ENCODE results near the gene TBX15. TPM values are rescaled to one million over a fixed set of nuclear protein-coding genes. Genes with fewer than 3 reads are reported as not detected.

The TBX15 gene
- total and polyA plus RNA-seq, 9 of the 15 experiments (the other 6 are each of a cell fraction or from before 2014, with no cell fraction given), result 0.03 to 3.4 (median 2.3) TPM

DNA sequence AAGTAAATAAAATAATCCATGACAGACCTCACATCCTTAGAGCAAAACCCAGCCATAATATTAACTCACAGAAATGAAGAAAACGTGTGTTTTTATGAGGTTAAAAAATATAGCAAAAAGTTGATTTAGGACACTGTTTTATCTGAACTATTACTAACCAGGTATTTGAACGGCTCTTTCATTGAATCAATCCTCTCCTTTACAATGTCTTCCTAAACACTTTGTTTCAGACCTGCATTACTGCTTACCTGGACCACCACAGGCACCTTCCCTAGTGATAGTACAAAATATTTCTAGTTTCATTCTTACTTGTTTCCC lies 25.0 kb downstream of the TBX15 start (continued):
- TF ChIP-seq, protein P1, sequence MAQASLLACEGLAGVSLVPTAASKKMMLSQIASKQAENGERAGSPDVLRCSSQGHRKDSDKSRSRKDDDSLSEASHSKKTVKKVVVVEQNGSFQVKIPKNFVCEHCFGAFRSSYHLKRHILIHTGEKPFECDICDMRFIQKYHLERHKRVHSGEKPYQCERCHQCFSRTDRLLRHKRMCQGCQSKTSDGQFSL (CRISPR knock-in tag; IDR thresholded peaks at IDR 0.05), result no peak
- TF ChIP-seq, protein P1 (tag; IDR thresholded peaks at IDR 0.05), result no peak
- TF ChIP-seq POLR2H (tag; IDR thresholded peaks at IDR 0.05; ENCODE audit: low read depth) (0 out of 2 replicates have a peak, but pooled peaks have one; percentile 42), GTF2E2 (tag; IDR thresholded peaks at IDR 0.05) (peak; percentile 82; the same call in 1 of the 2 replicates), ZNF668 (CRISPR knock-in tag; IDR thresholded peaks at IDR 0.05) (peak; percentile 82; the same call in 1 of the 2 replicates), ZNF311 (CRISPR knock-in tag; IDR thresholded peaks at IDR 0.05) (peak; percentile 70; the same call in 1 of the 2 replicates), MCM3 (IDR thresholded peaks at IDR 0.05) (no peak)

DNA sequence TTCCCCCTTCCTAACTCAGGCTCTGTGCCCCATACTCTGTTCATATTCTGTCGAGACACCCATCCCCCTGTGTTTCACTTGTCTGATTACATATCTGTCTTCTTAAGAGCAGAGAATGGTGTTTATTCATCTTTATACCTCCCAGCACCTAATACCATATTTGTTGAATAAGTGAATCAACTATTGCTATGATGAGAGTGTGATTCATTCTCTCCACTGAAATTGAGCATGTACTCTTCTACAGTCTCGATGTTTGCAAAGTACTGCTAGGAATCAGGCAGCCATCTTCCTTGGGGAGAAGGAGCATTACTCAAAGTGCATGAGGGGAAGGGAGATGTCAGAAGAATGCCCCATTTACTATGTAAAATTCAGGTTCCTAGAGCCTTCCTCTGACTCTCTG lies 27.0 kb downstream of the TBX15 start:
- ATAC-seq, result no peak
- Histone ChIP-seq H3K4me2 (ENCODE audit: insufficient read depth, low read length) (no peak overlapping the region; the same call in 1 of the 2 replicates), H3K36me3 (ENCODE audit: control insufficient read depth, insufficient read depth, low read length) (no peaks in the 10 kb centered on the region), H3K4me1 (replicated peaks in 1 of 2; ENCODE audit: control insufficient read depth in 2 of 2, insufficient read depth in 2 of 2, low read length in 2 of 2) (peaks cover 0 to 17% of the 10 kb centered on the region in 2 experiments; a peak in 3 of 5 replicates), H3K9me3 (replicated peaks; ENCODE audit: control insufficient read depth, insufficient read depth, low read depth, low read length) (no peaks in the 10 kb centered on the region), H3K79me2 (ENCODE audit: control insufficient read depth, insufficient read depth, low read length) (no peaks in the 10 kb centered on the region), H3K4me3 (no peak overlapping the region), H2AFZ (ENCODE audit: low read depth, low read length) (no peak overlapping the region), H3K9me1 (ENCODE audit: control insufficient read depth, insufficient read depth, low read length) (no peaks in the 10 kb centered on the region), H4K20me1 (replicated peaks; ENCODE audit: control insufficient read depth, insufficient read depth, low read length) (no peaks in the 10 kb centered on the region), H3K27ac (ENCODE audit: extremely low read depth, low read depth, low read length) (no peak overlapping the region), H3K9ac (ENCODE audit: insufficient read depth in 1 of 2, low read depth in 2 of 2, low read length in 2 of 2) (no peak overlapping the region), H3K27me3 (ENCODE audit: control insufficient read depth in 2 of 2, insufficient read depth in 2 of 2, low read length in 2 of 2) (no peaks in the 10 kb centered on the region)
- WGBS (ENCODE audit: insufficient coverage, low coverage, missing lambda C conversion rate), result 3% methylated on average over 2 of the region's 2 CpGs
- POLR2A ChIA-PET, result no interaction called here
- DNase-seq (ENCODE audit: extremely low read depth in 1 of 4, low spot score in 3 of 4), result no peak
- no peak for FAIRE-seq
- intact Hi-C loops (cut with micrococcal nuclease), result no loop called here
- in situ Hi-C loops (cut with MboI), result no loop called here
- CTCF ChIA-PET (ENCODE audit: low intra/inter-chr PET ratio), result no interaction called here
- no TSS peak for BruUV-seq (replicated peaks)
- TF ChIP-seq ZNF239 (CRISPR knock-in tag; IDR thresholded peaks at IDR 0.05) (peak; percentile 8; the same call in 1 of the 2 replicates), MAZ (CRISPR knock-in tag; conservative IDR thresholded peaks at IDR 0.05 in 1 of 2, IDR thresholded peaks at IDR 0.05 in 1 of 2) (peak in 1 of 2 experiments; percentile 47; a peak in 1 of 4 replicates), BACH1 (tag; IDR thresholded peaks at IDR 0.05) (0 out of 2 replicates have a peak, but pooled peaks have one; percentile 40), ZNF717 (CRISPR knock-in tag; IDR thresholded peaks at IDR 0.05) (0 out of 2 replicates have a peak, but pooled peaks have one; percentile 23), TEAD1 (CRISPR knock-in tag; IDR thresholded peaks at IDR 0.05) (0 out of 4 replicates have a peak, but pooled peaks of 1 of the 2 experiments have one; percentile 11)
- TF ChIP-seq, protein P2, sequence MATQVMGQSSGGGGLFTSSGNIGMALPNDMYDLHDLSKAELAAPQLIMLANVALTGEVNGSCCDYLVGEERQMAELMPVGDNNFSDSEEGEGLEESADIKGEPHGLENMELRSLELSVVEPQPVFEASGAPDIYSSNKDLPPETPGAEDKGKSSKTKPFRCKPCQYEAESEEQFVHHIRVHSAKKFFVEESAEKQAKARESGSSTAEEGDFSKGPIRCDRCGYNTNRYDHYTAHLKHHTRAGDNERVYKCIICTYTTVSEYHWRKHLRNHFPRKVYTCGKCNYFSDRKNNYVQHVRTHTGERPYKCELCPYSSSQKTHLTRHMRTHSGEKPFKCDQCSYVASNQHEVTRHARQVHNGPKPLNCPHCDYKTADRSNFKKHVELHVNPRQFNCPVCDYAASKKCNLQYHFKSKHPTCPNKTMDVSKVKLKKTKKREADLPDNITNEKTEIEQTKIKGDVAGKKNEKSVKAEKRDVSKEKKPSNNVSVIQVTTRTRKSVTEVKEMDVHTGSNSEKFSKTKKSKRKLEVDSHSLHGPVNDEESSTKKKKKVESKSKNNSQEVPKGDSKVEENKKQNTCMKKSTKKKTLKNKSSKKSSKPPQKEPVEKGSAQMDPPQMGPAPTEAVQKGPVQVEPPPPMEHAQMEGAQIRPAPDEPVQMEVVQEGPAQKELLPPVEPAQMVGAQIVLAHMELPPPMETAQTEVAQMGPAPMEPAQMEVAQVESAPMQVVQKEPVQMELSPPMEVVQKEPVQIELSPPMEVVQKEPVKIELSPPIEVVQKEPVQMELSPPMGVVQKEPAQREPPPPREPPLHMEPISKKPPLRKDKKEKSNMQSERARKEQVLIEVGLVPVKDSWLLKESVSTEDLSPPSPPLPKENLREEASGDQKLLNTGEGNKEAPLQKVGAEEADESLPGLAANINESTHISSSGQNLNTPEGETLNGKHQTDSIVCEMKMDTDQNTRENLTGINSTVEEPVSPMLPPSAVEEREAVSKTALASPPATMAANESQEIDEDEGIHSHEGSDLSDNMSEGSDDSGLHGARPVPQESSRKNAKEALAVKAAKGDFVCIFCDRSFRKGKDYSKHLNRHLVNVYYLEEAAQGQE (IDR thresholded peaks at IDR 0.05; ENCODE audit: borderline replicate concordance), result no peak
- TF ChIP-seq, protein P2 (CRISPR knock-in tag; IDR thresholded peaks at IDR 0.05; ENCODE audit: low read depth), result 0 out of 2 replicates have a peak, but pooled peaks have one; percentile 17
